Astrocyte (in vitro differentiated cells and primary cell): Measurements from ENCODE around the gene GLYATL1. TPM values are rescaled to one million over a fixed set of nuclear protein-coding genes. Genes with fewer than 3 reads are reported as not detected.

Experiments
- DNase-seq: peaks from one replicate; pipeline ENCODE4 v3.0.0-alpha.2; 2010; ENCODE audit warnings: low read depth
- FAIRE-seq: peaks from 2 replicates; lab custom pipeline; 2011; peaks lifted over from hg19 to GRCh38; lab: Jason Lieb, UNC
- H2AFZ ChIP-seq: 2 replicates; pipeline ENCODE4 v1.6.0; 2012; ENCODE audit warnings: low read depth, low read length, inconsistent platforms
- H3K27ac ChIP-seq: 2 replicates; pipeline ENCODE4 v1.5.1; 2011; ENCODE audit warnings: low read depth, low read length, inconsistent platforms
- H3K27me3 ChIP-seq: 2 replicates; pipeline ENCODE4 v1.6.0; 2011; ENCODE audit warnings: low read length, inconsistent platforms; ENCODE audit not compliant: insufficient read depth
- H3K36me3 ChIP-seq: 2 replicates; pipeline ENCODE4 v1.5.1; 2011; ENCODE audit warnings: low read length, inconsistent platforms; ENCODE audit not compliant: insufficient read depth
- H3K4me1 ChIP-seq: 2 replicates; pipeline ENCODE4 v1.5.1; 2011; ENCODE audit warnings: low read length, inconsistent platforms; ENCODE audit not compliant: insufficient read depth
- H3K4me2 ChIP-seq: 2 replicates; pipeline ENCODE4 v1.6.0; 2012; ENCODE audit warnings: low read length, inconsistent platforms
- H3K4me3 ChIP-seq: 2 replicates; pipeline ENCODE4 v1.5.1; 2011; ENCODE audit warnings: low read depth, mild to moderate bottlenecking, low read length, inconsistent platforms; ENCODE audit not compliant: insufficient read depth
- H3K79me2 ChIP-seq: 2 replicates; pipeline ENCODE4 v1.6.0; 2012; ENCODE audit warnings: mild to moderate bottlenecking, low read length, inconsistent platforms; ENCODE audit not compliant: insufficient read depth
- H3K9ac ChIP-seq: 2 replicates; pipeline ENCODE4 v1.6.0; 2012; ENCODE audit warnings: mild to moderate bottlenecking, low read length, inconsistent platforms
- H3K9me3 ChIP-seq: 2 replicates; pipeline ENCODE4 v1.5.1; 2012; ENCODE audit warnings: low read depth, mild to moderate bottlenecking, low read length, inconsistent platforms; ENCODE audit not compliant: insufficient read depth
- H4K20me1 ChIP-seq: 2 replicates; pipeline ENCODE4 v1.6.0; 2012; ENCODE audit warnings: low read length, inconsistent platforms; ENCODE audit not compliant: insufficient read depth
- H3K27ac Mint-ChIP-seq: one replicate; pipeline ENCODE4 v1.8.0; 2021; ENCODE audit warnings: mild to moderate bottlenecking, mixed read lengths; ENCODE audit not compliant: unreplicated experiment
- H3K27me3 Mint-ChIP-seq: one replicate; pipeline ENCODE4 v1.8.0; 2021; ENCODE audit warnings: low read depth, mixed read lengths; ENCODE audit not compliant: unreplicated experiment
- H3K36me3 Mint-ChIP-seq: one replicate; pipeline ENCODE4 v1.8.0; 2021; ENCODE audit warnings: low read depth, mixed read lengths; ENCODE audit not compliant: unreplicated experiment
- H3K4me1 Mint-ChIP-seq: one replicate; pipeline ENCODE4 v1.8.0; 2021; ENCODE audit warnings: low read depth, mixed read lengths; ENCODE audit not compliant: unreplicated experiment
- H3K4me3 Mint-ChIP-seq: one replicate; pipeline ENCODE4 v1.8.0; 2021; ENCODE audit warnings: mild to moderate bottlenecking, moderate library complexity, mixed read lengths; ENCODE audit not compliant: unreplicated experiment
- H3K9me3 Mint-ChIP-seq: one replicate; pipeline ENCODE4 v1.8.0; 2021; ENCODE audit warnings: mild to moderate bottlenecking, mixed read lengths; ENCODE audit not compliant: unreplicated experiment
- EZH2 ChIP-seq: IDR thresholded peaks from 2 replicates; pipeline ENCODE4 v1.6.1; 2012; ENCODE audit warnings: mild to moderate bottlenecking, low read length, inconsistent platforms; ENCODE audit not compliant: insufficient read depth
- total RNA-seq: library from RNA; stranded (reverse); gene quantifications from 2 replicates; pipeline ENCODE4 v1.2.1, GENCODE V29; 2021
- TF ChIP-seq, protein P1 (sequence below): IDR thresholded peaks from 2 replicates; pipeline ENCODE4 v1.5.1; 2011; ENCODE audit warnings: low read depth, mild to moderate bottlenecking, inconsistent platforms, low read length, moderate library complexity; ENCODE audit not compliant: insufficient read depth

The GLYATL1 gene
- total RNA-seq, 1 donor from 2014 or later: not detected

DNA sequence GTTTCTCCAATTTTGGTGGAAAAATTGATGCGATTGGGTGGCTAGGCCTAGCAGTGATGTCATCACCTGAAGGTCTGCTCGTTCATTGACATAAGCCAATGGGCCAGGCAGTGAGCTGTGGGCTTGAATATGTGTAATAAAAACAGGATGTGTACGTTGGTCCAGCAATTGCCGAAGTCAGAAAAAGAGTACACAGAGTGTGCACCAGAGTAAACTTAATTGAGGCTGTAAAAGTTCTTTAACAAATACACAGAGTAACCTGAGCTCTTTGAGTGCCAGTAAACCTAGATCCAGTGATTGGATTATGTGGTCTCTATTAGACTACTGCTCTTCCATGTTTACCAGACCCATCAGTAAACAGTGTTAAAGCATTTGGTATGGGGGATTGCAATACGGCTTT lies 13.0 kb upstream of the GLYATL1 start:
- Histone ChIP-seq H3K36me3 (no peaks in the 10 kb centered on the region), H3K9me3 (no peaks in the 10 kb centered on the region), H3K27ac (no peak overlapping the region), H3K79me2 (no peaks in the 10 kb centered on the region), H4K20me1 (no peaks in the 10 kb centered on the region), H3K4me3 (no peak overlapping the region), H3K4me1 (peaks cover 12% of the 10 kb centered on the region), H3K9ac (no peak overlapping the region), H3K27me3 (no peaks in the 10 kb centered on the region), H3K4me2 (no peak overlapping the region), H2AFZ (no peak overlapping the region)
- H3K4me1 Mint-ChIP-seq: peaks cover 11% of the 10 kb centered on the region
- no peaks in the 10 kb centered on the region for H3K36me3 Mint-ChIP-seq
- no peak overlapping the region for H3K4me3 Mint-ChIP-seq
- FAIRE-seq (no peak), DNase-seq (peak; percentile 36)
- H3K27me3 Mint-ChIP-seq: peaks cover 3% of the 10 kb centered on the region
- H3K27ac Mint-ChIP-seq: no peak overlapping the region
- TF ChIP-seq, protein P1, sequence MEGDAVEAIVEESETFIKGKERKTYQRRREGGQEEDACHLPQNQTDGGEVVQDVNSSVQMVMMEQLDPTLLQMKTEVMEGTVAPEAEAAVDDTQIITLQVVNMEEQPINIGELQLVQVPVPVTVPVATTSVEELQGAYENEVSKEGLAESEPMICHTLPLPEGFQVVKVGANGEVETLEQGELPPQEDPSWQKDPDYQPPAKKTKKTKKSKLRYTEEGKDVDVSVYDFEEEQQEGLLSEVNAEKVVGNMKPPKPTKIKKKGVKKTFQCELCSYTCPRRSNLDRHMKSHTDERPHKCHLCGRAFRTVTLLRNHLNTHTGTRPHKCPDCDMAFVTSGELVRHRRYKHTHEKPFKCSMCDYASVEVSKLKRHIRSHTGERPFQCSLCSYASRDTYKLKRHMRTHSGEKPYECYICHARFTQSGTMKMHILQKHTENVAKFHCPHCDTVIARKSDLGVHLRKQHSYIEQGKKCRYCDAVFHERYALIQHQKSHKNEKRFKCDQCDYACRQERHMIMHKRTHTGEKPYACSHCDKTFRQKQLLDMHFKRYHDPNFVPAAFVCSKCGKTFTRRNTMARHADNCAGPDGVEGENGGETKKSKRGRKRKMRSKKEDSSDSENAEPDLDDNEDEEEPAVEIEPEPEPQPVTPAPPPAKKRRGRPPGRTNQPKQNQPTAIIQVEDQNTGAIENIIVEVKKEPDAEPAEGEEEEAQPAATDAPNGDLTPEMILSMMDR: no peak
- no peak for TF ChIP-seq EZH2
- H3K9me3 Mint-ChIP-seq: no peaks in the 10 kb centered on the region

DNA sequence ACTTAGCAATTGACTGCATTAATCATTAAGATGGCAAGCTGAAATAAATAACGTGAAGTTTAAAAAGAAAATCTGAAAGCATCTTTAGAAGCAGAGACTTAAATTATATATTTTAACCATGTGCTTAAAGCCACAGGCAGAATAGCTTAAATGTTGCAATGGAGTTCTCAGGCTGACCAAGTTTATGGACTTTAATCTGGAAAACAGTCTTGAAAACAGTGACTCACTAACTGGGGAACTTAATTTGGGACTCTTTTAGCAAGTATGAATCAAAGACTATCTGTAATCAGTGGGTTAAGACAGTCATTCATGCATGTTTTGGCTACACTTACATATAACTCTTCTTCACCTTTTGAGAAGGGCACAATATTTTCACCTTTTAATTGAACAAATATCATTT lies 12.6 kb upstream of the GLYATL1 start:
- H3K9me3 Mint-ChIP-seq: no peaks in the 10 kb centered on the region
- H3K36me3 ChIP-seq: no peaks in the 10 kb centered on the region
- TF ChIP-seq, protein P1: no peak
- TF ChIP-seq EZH2: no peak
- H3K27ac ChIP-seq: no peak overlapping the region
- H3K4me3 ChIP-seq: no peak overlapping the region
- peaks cover 12% of the 10 kb centered on the region for H3K4me1 ChIP-seq
- no peaks in the 10 kb centered on the region for H3K27me3 Mint-ChIP-seq
- no peaks in the 10 kb centered on the region for H3K36me3 Mint-ChIP-seq
- no peaks in the 10 kb centered on the region for H3K79me2 ChIP-seq
- H4K20me1 ChIP-seq: no peaks in the 10 kb centered on the region
- peaks cover 11% of the 10 kb centered on the region for H3K4me1 Mint-ChIP-seq
- H3K9me3 ChIP-seq: no peaks in the 10 kb centered on the region
- H3K27me3 ChIP-seq: no peaks in the 10 kb centered on the region
- no peak overlapping the region for H3K9ac ChIP-seq
- no peak overlapping the region for H3K4me2 ChIP-seq
- DNase-seq: peak; percentile 72
- H2AFZ ChIP-seq: no peak overlapping the region
- H3K27ac Mint-ChIP-seq: no peak overlapping the region
- no peak overlapping the region for H3K4me3 Mint-ChIP-seq
- peak; percentile 43 for FAIRE-seq

DNA sequence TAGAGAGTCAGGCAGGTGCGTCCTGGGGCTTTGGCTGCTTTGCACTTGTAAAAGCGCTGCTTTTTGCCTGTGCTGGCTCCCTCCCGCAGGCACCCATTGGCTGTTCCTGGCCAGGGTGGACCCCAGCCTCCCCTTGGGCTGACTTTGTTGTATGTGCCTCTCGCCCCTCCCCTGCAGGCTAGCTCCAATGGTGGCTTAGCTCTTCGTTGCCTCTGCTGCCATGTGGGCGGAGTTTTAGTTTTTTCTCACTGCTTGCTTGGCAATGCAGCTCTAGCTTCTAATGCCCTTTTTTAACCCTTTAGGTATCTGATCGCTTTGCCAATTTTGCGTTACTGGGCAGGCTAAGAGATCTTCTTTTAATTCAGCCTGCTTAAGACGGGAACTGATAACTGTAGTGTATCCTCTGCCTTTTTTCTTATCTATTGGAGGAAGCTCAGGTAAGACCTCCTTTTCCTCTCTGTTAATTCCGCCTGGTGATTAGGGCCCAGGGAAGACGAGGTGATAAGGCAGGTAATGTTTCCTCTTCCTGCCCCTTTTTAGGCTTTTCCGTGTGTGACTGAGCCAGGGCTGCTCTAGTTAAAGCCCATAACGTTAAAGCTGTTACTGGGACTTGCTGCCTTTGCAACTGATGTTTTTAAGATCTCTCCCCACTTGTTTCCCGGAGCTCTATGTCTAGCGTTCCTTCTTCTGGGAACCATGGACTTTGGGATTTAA lies 11.7 kb upstream of the GLYATL1 start:
- no peaks in the 10 kb centered on the region for H3K36me3 Mint-ChIP-seq
- H2AFZ ChIP-seq: peak overlapping the region; percentile 45

More for the DNA sequence above, 11.7 kb upstream of the GLYATL1 start:
- Histone ChIP-seq H3K27me3 (no peaks in the 10 kb centered on the region), H3K36me3 (no peaks in the 10 kb centered on the region), H3K9me3 (no peaks in the 10 kb centered on the region), H3K79me2 (no peaks in the 10 kb centered on the region), H3K9ac (no peak overlapping the region), H3K27ac (no peak overlapping the region), H3K4me2 (peak overlapping the region; percentile 68), H3K4me3 (no peak overlapping the region), H3K4me1 (peaks cover 12% of the 10 kb centered on the region), H4K20me1 (no peaks in the 10 kb centered on the region)
- H3K9me3 Mint-ChIP-seq: no peaks in the 10 kb centered on the region
- peak overlapping the region; percentile 15 for H3K4me3 Mint-ChIP-seq
- peak; percentile 52 for DNase-seq
- TF ChIP-seq, protein P1: no peak
- TF ChIP-seq EZH2: no peak
- no peak overlapping the region for H3K27ac Mint-ChIP-seq
- no peak for FAIRE-seq
- no peaks in the 10 kb centered on the region for H3K27me3 Mint-ChIP-seq
- H3K4me1 Mint-ChIP-seq: peaks cover 11% of the 10 kb centered on the region
